H9 (cell line): ENCODE data around the gene PIGS. TPM values are rescaled to one million over a fixed set of nuclear protein-coding genes. Genes with fewer than 3 reads are reported as not detected.

ENCODE experiments used
- DNase-seq: peaks from one replicate; pipeline ENCODE4 v3.0.0-alpha.2; 2017
- H2AFZ ChIP-seq: one replicate; pipeline ENCODE4 v1.6.1; 2013; ENCODE audit warnings: mild to moderate bottlenecking, low read length, control low read depth, moderate library complexity
- H2AK5ac ChIP-seq: 2 replicates; pipeline ENCODE4 v1.6.1; 2013; ENCODE audit warnings: low read length, control low read depth, mixed read lengths; ENCODE audit not compliant: insufficient read length
- H2BK120ac ChIP-seq: one replicate; pipeline ENCODE4 v1.6.1; 2013; ENCODE audit warnings: low read depth, mild to moderate bottlenecking, low read length, control low read depth, inconsistent platforms; ENCODE audit not compliant: poor library complexity, severe bottlenecking
- H2BK12ac ChIP-seq: 2 replicates; pipeline ENCODE4 v1.6.1; 2013; ENCODE audit warnings: low read length, control low read depth, mixed read lengths, low read depth; ENCODE audit not compliant: insufficient read length
- H2BK15ac ChIP-seq: 2 replicates; pipeline ENCODE4 v1.6.1; 2013; ENCODE audit warnings: low read depth, low read length, control low read depth
- H2BK20ac ChIP-seq: one replicate; pipeline ENCODE4 v1.6.1; 2013; ENCODE audit warnings: low read depth, mild to moderate bottlenecking, low read length, control low read depth, inconsistent platforms; ENCODE audit not compliant: poor library complexity, severe bottlenecking
- H2BK5ac ChIP-seq: 2 replicates; pipeline ENCODE4 v1.6.1; 2013; ENCODE audit warnings: low read length, control low read depth, mixed read lengths; ENCODE audit not compliant: insufficient read length
- H3K14ac ChIP-seq: 2 replicates; pipeline ENCODE4 v1.6.1; 2013; ENCODE audit warnings: low read length, control low read depth; ENCODE audit not compliant: insufficient read depth
- H3K18ac ChIP-seq: 2 replicates; pipeline ENCODE4 v1.6.1; 2013; ENCODE audit warnings: low read depth, mild to moderate bottlenecking, mixed read lengths, low read length, control low read depth; ENCODE audit not compliant: insufficient read length
- H3K23ac ChIP-seq: 2 replicates; pipeline ENCODE4 v1.6.1; 2013; ENCODE audit warnings: low read length, control low read depth, mixed read lengths, low read depth; ENCODE audit not compliant: insufficient read length
- H3K23me2 ChIP-seq: 2 replicates; pipeline ENCODE4 v1.6.1; 2013; ENCODE audit warnings: low read depth, mild to moderate bottlenecking, mixed read lengths, low read length, control low read depth; ENCODE audit not compliant: insufficient read length, poor library complexity, severe bottlenecking
- H3K27ac ChIP-seq: 2 replicates; pipeline ENCODE4 v1.5.1; 2013; ENCODE audit warnings: low read length, control low read depth, mixed read lengths, low read depth; ENCODE audit not compliant: insufficient read length
- H3K27me3 ChIP-seq: 2 replicates; pipeline ENCODE4 v1.6.1; 2013; ENCODE audit warnings: low read length, control low read depth, inconsistent platforms; ENCODE audit not compliant: insufficient read depth
- H3K4ac ChIP-seq: 2 replicates; pipeline ENCODE4 v1.6.1; 2013; ENCODE audit warnings: low read depth, mild to moderate bottlenecking, control low read depth, inconsistent platforms, low read length, moderate library complexity
- H3K4me1 ChIP-seq: 2 replicates; pipeline ENCODE4 v1.6.1; 2013; ENCODE audit warnings: low read length, control low read depth, inconsistent platforms; ENCODE audit not compliant: insufficient read depth
- H3K4me2 ChIP-seq: 2 replicates; pipeline ENCODE4 v1.6.1; 2013; ENCODE audit warnings: low read length, control low read depth, mixed read lengths; ENCODE audit not compliant: insufficient read length, insufficient read depth
- H3K56ac ChIP-seq: 2 replicates; pipeline ENCODE4 v1.6.1; 2013; ENCODE audit warnings: low read depth, mild to moderate bottlenecking, mixed read lengths, low read length, control low read depth; ENCODE audit not compliant: insufficient read length
- H3K79me1 ChIP-seq: 2 replicates; pipeline ENCODE4 v1.6.1; 2013; ENCODE audit warnings: low read depth, mild to moderate bottlenecking, moderate library complexity, low read length, control low read depth, inconsistent platforms; ENCODE audit not compliant: insufficient read depth, poor library complexity, severe bottlenecking
- H3K79me2 ChIP-seq: 2 replicates; pipeline ENCODE4 v1.6.1; 2013; ENCODE audit warnings: low read length, control low read depth, inconsistent platforms; ENCODE audit not compliant: insufficient read depth
- H3K9ac ChIP-seq: 2 replicates; pipeline ENCODE4 v1.6.1; 2013; ENCODE audit warnings: low read length, control low read depth, mixed read lengths; ENCODE audit not compliant: insufficient read length; ENCODE audit errors: extremely low read depth
- H3K9me3 ChIP-seq: one replicate; pipeline ENCODE4 v1.6.1; 2013; ENCODE audit warnings: low read depth, low read length, inconsistent platforms; ENCODE audit not compliant: control insufficient read depth
- H3T11ph ChIP-seq: one replicate; pipeline ENCODE4 v1.6.1; 2013; ENCODE audit warnings: mild to moderate bottlenecking, low read length, control low read depth, inconsistent platforms
- H4K20me1 ChIP-seq: one replicate; pipeline ENCODE4 v1.6.1; 2013; ENCODE audit not compliant: control insufficient read depth, insufficient read length, insufficient read depth
- H4K5ac ChIP-seq: 2 replicates; pipeline ENCODE4 v1.6.1; 2013; ENCODE audit warnings: low read depth, mild to moderate bottlenecking, mixed read lengths, low read length, control low read depth; ENCODE audit not compliant: insufficient read length
- H4K8ac ChIP-seq: replicated peaks from 2 replicates; pipeline ENCODE4 v1.6.1; 2013; ENCODE audit warnings: low read length, control low read depth, mixed read lengths, low read depth; ENCODE audit not compliant: insufficient read length
- H4K91ac ChIP-seq: 2 replicates; pipeline ENCODE4 v1.6.1; 2013; ENCODE audit warnings: low read depth, mild to moderate bottlenecking, moderate library complexity, mixed read lengths, low read length, control low read depth; ENCODE audit not compliant: insufficient read length
- H3K27ac Mint-ChIP-seq, 3 experiments: 2 replicates in 2 of 3; 3 replicates in 1 of 3; pipeline ENCODE4 v1.8.0; 2020 to 2021; ENCODE audit warnings: mixed read lengths in 3 of 3, mild to moderate bottlenecking in 1 of 3, moderate library complexity in 1 of 3
- H3K27me3 Mint-ChIP-seq: 2 replicates; pipeline ENCODE4 v1.8.0; 2021; ENCODE audit warnings: low read depth, mild to moderate bottlenecking, moderate library complexity, mixed read lengths
- H3K36me3 Mint-ChIP-seq, 3 experiments: 2 replicates in 2 of 3; 3 replicates in 1 of 3; pipeline ENCODE4 v1.8.0; 2020 to 2021; ENCODE audit warnings: low read depth in 3 of 3, mixed read lengths in 3 of 3; ENCODE audit not compliant: insufficient read depth in 1 of 3
- H3K4me1 Mint-ChIP-seq, 2 experiments: 2 replicates each; pipeline ENCODE4 v1.8.0; 2020; ENCODE audit warnings: mixed read lengths in 2 of 2
- H3K4me3 Mint-ChIP-seq, 2 experiments: 2 replicates in 1 of 2; 3 replicates in 1 of 2; pipeline ENCODE4 v1.8.0; 2020 to 2021; ENCODE audit warnings: mild to moderate bottlenecking in 2 of 2, mixed read lengths in 2 of 2, moderate library complexity in 1 of 2
- H3K9me3 Mint-ChIP-seq, 2 experiments: 2 replicates in 1 of 2; 3 replicates in 1 of 2; pipeline ENCODE4 v1.8.0; 2020; ENCODE audit warnings: mild to moderate bottlenecking in 2 of 2, mixed read lengths in 2 of 2, moderate library complexity in 1 of 2
- CTCF ChIP-seq: fragments of 200-600 bp; sonication (generic); conservative IDR thresholded peaks from 3 replicates; pipeline ENCODE4 v1.8.0; 2021; ENCODE audit warnings: antibody characterized with exemption, mild to moderate bottlenecking
- WGBS: extraction: QIAGEN DNeasy Blood & Tissue Kit; methylation state at CpG from one replicate; pipeline ENCODE4 v1.1.7; 2013; ENCODE audit warnings: missing lambda C conversion rate, low lambda C conversion rate, mixed read lengths; ENCODE audit not compliant: insufficient read length; ENCODE audit errors: extremely low coverage; 5-methylcytosine and 5-hydroxymethylcytosine counted together
- total RNA-seq: library from RNA; stranded (reverse); gene quantifications from 2 replicates; pipeline ENCODE4 v1.2.1, GENCODE V29; 2021

Gene PIGS
- total RNA-seq, 1 experiment from 2014 or later: 45.8 TPM

GRCh38 chr17:28503420-28503819 lies 67.9 kb downstream of the PIGS start:
- no peaks in the 10 kb centered on the region for H3K79me2 ChIP-seq
- no peak overlapping the region for H2BK15ac ChIP-seq
- no peak overlapping the region for H3K9ac ChIP-seq
- H3K4ac ChIP-seq: no peak overlapping the region
- Mint-ChIP-seq H3K27ac (no peak overlapping the region), H3K9me3 (no peaks in the 10 kb centered on the region), H3K36me3 (no peaks in the 10 kb centered on the region), H3K27me3 (peaks cover 6% of the 10 kb centered on the region), H3K4me3 (no peak overlapping the region), H3K4me1 (peaks cover 8 to 35% of the 10 kb centered on the region in 2 experiments)
- H3K27me3 ChIP-seq: no peaks in the 10 kb centered on the region
- no peak for TF ChIP-seq CTCF
- H4K91ac ChIP-seq: no peak overlapping the region
- no peak for DNase-seq
- no peak overlapping the region for H2BK20ac ChIP-seq
- H3K79me1 ChIP-seq: no peaks in the 10 kb centered on the region
- no peaks in the 10 kb centered on the region; the same call in 1 of the 2 replicates for H3K4me1 ChIP-seq
- no peak overlapping the region for H3K18ac ChIP-seq
- no peak overlapping the region for H2BK5ac ChIP-seq
- no peak overlapping the region for H2BK12ac ChIP-seq
- H3K14ac ChIP-seq: no peak overlapping the region
- no peaks in the 10 kb centered on the region for H3K23me2 ChIP-seq
- no peaks in the 10 kb centered on the region for H3K9me3 ChIP-seq
- H2AK5ac ChIP-seq: no peak overlapping the region
- H3K23ac ChIP-seq: no peak overlapping the region
- no peak overlapping the region for H2AFZ ChIP-seq
- H3K56ac ChIP-seq: no peak overlapping the region
- H4K5ac ChIP-seq: no peak overlapping the region
- H4K8ac ChIP-seq: no peak overlapping the region
- H4K20me1 ChIP-seq: no peaks in the 10 kb centered on the region
- H3K4me2 ChIP-seq: no peak overlapping the region
- no peak overlapping the region for H2BK120ac ChIP-seq
- no peak overlapping the region for H3K27ac ChIP-seq
- no CpG with 5 or more reads among the region's 3 CpGs for WGBS
- H3T11ph ChIP-seq: no peak overlapping the region

Other genes starting within 250 kb of the PIGS start
- 20.5 and 21.0 TPM in 2 replicates for gene IFT20, start 236.1 kb downstream of the PIGS start, total RNA-seq
- gene TNFAIP1, start 235.8 kb downstream of the PIGS start, total RNA-seq: 18.4 and 21.8 TPM in 2 replicates
- 82.8 and 83.3 TPM in 2 replicates for gene POLDIP2, start 214.0 kb downstream of the PIGS start, total RNA-seq
- not detected in 2 replicates for gene SEBOX, start 206.3 kb downstream of the PIGS start, total RNA-seq
- gene VTN, start 201.2 kb downstream of the PIGS start, total RNA-seq: 0.13 TPM in 1 of 2 replicates, not detected in the other
- 5.1 and 5.4 TPM in 2 replicates for gene SARM1, start 199.8 kb downstream of the PIGS start, total RNA-seq
- gene SLC46A1, start 165.3 kb downstream of the PIGS start, total RNA-seq: 8.7 and 9.1 TPM in 2 replicates
- not detected in 2 replicates for gene SLC13A2, start 97.9 kb downstream of the PIGS start, total RNA-seq
- gene FOXN1, start 65.2 kb downstream of the PIGS start, total RNA-seq: not detected in 2 replicates
- 36.9 and 38.3 TPM in 2 replicates for gene UNC119, start 18.9 kb downstream of the PIGS start, total RNA-seq
- 53.2 and 58.0 TPM in 2 replicates for gene ALDOC, start 5.4 kb upstream of the PIGS start, total RNA-seq
- gene SPAG5, start 27.5 kb upstream of the PIGS start, total RNA-seq: 114 and 122 TPM in 2 replicates
- 25.2 and 25.8 TPM in 2 replicates for gene RSKR, start 42.7 kb upstream of the PIGS start, total RNA-seq
- 137 and 142 TPM in 2 replicates for gene BLTP2, start 73.6 kb upstream of the PIGS start, total RNA-seq
- 40.2 TPM in 2 replicates for gene SDF2, start 90.4 kb upstream of the PIGS start, total RNA-seq
- gene SUPT6H, start 90.7 kb upstream of the PIGS start, total RNA-seq: 78.5 and 85.8 TPM in 2 replicates
- 14.2 and 15.0 TPM in 2 replicates for gene PROCA1, start 140.4 kb upstream of the PIGS start, total RNA-seq
- gene RAB34, start 146.3 kb upstream of the PIGS start, total RNA-seq: 189 and 190 TPM in 2 replicates
- gene RPL23A, start 148.5 kb upstream of the PIGS start, total RNA-seq: 2,008 and 2,053 TPM in 2 replicates
- gene TLCD1, start 154.7 kb upstream of the PIGS start, total RNA-seq: 46.4 and 50.7 TPM in 2 replicates
- 16.6 and 18.8 TPM in 2 replicates for gene NEK8, start 157.3 kb upstream of the PIGS start, total RNA-seq
- 227 and 237 TPM in 2 replicates for gene TRAF4, start 172.5 kb upstream of the PIGS start, total RNA-seq